Stimulated activated naive CD8-positive, alpha-beta T cell treated with anti-CD3 and anti-CD28 coated beads, Interleukin-15, Interleukin-2, amounts not matched to agents 100 ng/mL and 50 ng/mL, for 24 hours (primary cell): ENCODE data around the gene CHD8.

Experiments used
- H3K27ac Mint-ChIP-seq: one replicate; pipeline ENCODE4 v1.8.0; 2021; ENCODE audit warnings: mild to moderate bottlenecking, mixed read lengths
- H3K27me3 Mint-ChIP-seq: one replicate; pipeline ENCODE4 v1.8.0; 2021; ENCODE audit warnings: mixed read lengths
- H3K36me3 Mint-ChIP-seq: one replicate; pipeline ENCODE4 v1.8.0; 2021; ENCODE audit warnings: low read depth, mixed read lengths
- H3K4me1 Mint-ChIP-seq: one replicate; pipeline ENCODE4 v1.8.0; 2021; ENCODE audit warnings: low read depth, mixed read lengths
- H3K4me3 Mint-ChIP-seq: one replicate; pipeline ENCODE4 v1.8.0; 2021; ENCODE audit warnings: mild to moderate bottlenecking, mixed read lengths
- H3K9me3 Mint-ChIP-seq: one replicate; pipeline ENCODE4 v1.8.0; 2021; ENCODE audit warnings: mixed read lengths

CHD8 gene, protein sequence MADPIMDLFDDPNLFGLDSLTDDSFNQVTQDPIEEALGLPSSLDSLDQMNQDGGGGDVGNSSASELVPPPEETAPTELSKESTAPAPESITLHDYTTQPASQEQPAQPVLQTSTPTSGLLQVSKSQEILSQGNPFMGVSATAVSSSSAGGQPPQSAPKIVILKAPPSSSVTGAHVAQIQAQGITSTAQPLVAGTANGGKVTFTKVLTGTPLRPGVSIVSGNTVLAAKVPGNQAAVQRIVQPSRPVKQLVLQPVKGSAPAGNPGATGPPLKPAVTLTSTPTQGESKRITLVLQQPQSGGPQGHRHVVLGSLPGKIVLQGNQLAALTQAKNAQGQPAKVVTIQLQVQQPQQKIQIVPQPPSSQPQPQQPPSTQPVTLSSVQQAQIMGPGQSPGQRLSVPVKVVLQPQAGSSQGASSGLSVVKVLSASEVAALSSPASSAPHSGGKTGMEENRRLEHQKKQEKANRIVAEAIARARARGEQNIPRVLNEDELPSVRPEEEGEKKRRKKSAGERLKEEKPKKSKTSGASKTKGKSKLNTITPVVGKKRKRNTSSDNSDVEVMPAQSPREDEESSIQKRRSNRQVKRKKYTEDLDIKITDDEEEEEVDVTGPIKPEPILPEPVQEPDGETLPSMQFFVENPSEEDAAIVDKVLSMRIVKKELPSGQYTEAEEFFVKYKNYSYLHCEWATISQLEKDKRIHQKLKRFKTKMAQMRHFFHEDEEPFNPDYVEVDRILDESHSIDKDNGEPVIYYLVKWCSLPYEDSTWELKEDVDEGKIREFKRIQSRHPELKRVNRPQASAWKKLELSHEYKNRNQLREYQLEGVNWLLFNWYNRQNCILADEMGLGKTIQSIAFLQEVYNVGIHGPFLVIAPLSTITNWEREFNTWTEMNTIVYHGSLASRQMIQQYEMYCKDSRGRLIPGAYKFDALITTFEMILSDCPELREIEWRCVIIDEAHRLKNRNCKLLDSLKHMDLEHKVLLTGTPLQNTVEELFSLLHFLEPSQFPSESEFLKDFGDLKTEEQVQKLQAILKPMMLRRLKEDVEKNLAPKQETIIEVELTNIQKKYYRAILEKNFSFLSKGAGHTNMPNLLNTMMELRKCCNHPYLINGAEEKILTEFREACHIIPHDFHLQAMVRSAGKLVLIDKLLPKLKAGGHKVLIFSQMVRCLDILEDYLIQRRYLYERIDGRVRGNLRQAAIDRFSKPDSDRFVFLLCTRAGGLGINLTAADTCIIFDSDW (N-terminal part only)

DNA sequence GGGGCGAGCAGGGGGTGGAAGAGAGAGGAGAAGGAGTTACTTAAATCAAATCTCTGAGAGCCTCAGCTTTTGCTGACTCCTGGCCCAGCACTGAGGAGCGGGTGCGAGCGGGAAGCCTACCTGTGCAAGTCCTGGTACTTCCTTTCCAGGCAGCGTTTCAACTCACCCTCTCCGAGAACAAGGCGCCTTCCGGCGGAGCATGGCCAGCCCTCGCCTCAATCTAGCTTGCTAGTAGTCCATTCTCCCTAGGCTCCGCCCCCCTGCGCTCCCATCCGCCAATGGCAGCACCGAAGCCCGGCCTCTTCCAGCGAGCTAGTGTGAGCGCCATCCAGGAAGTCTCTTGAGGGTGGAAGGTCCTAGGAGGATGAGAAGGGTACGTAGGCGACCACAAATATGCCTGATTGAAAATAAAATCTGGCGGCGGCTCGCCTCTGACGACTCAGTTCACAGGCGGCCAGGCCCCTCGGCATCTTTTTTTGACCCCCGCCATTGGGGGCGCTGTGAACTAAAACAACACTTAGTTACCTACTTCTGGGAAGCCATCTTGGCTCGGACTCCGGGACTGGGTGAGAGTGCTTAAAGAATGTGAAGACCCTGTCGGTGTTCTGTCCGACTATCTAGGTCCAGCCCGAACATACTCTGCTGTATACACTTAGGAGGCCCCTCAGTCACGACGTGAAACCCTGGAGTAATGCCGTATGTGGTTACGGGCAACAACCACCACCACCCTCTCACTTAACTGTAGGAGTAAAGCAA lies at the start of gene CHD8:
TSS of gene CHD8 (minus strand) at position 212 of the 756 bp plus-strand sequence. CDS start 24,480 bp downstream, outside the sequence.
- Mint-ChIP-seq H3K36me3 (peaks cover 39% of the 10 kb centered on the region), H3K27me3 (no peaks in the 10 kb centered on the region), H3K4me3 (peak within 1 kb of the TSS; percentile 95), H3K4me1 (peaks cover 37% of the 10 kb centered on the region), H3K9me3 (no peaks in the 10 kb centered on the region), H3K27ac (peak within 1 kb of the TSS; percentile 98)

DNA sequence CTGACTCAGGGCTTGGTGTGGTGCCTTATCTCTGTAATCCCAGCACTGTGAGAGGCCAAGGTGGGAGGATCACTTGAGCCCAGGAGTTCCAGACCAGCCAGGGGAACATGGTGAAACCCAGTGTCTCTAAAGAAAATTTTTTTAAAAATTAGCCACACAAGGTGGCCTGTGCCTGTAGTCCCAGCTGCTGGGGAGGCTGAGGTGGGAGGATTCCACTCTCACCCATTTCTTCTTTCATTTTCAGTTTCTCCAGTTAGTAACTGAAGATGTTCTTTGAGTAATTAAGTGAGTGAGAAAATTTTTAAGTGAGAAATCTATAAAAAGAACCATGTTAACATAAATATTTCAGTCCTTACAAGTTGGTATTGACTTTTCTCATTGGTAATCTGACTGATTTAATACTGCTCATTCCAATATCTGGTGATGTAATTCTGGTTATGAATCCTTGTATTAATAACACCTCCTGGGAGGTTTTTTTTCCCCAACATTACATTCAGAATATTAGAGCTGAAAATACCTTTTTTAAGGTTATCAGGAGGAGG lies 49.2 kb upstream of the CHD8 start:
- Mint-ChIP-seq H3K4me1 (peaks cover 41% of the 10 kb centered on the region), H3K27ac (peak overlapping the region; percentile 71), H3K9me3 (no peaks in the 10 kb centered on the region), H3K4me3 (no peak overlapping the region), H3K27me3 (no peaks in the 10 kb centered on the region), H3K36me3 (peaks cover 62% of the 10 kb centered on the region)

DNA sequence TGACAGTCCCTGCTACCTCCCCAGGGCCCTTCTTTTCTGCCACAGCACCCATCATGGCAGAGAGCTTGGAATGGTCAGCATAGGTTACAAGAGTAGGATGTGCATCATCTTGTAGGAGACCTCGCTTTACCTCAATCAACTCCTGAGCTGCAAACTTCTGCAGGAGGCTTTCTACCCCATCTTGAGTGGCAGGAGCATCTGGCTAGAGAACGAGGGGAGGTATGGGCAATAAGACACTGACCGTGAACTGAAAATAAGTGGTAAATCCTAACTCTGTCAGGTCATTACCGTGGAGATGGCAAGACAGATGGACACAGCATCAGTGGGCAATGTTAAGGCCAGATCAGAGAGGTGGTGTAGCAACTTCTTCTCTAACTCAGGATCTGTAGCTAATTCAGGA lies 47.5 kb upstream of the CHD8 start:
- no peaks in the 10 kb centered on the region for H3K27me3 Mint-ChIP-seq
- no peak overlapping the region for H3K4me3 Mint-ChIP-seq
- peaks cover 66% of the 10 kb centered on the region for H3K36me3 Mint-ChIP-seq
- peaks cover 36% of the 10 kb centered on the region for H3K4me1 Mint-ChIP-seq
- H3K27ac Mint-ChIP-seq: no peak overlapping the region
- no peaks in the 10 kb centered on the region for H3K9me3 Mint-ChIP-seq

DNA sequence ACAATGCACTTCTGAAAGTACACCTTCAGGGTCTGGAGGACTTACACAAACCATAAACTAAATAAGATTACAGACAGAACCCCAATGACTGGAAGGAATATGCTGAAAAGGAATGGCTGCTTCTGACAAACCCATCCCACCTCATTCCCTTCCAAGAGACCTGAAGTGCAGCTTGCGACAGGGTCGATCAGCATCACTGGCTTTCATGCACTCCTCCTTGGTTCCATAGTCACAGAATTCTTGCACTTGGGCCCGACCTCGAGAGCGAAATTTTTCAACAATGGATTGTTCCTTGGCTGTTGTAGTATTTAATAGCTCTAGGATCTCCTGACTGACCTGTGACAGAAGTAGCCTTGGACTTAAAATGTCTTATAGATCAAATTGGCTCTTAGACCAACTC lies 45.6 kb upstream of the CHD8 start:
- peaks cover 66% of the 10 kb centered on the region for H3K36me3 Mint-ChIP-seq
- no peaks in the 10 kb centered on the region for H3K9me3 Mint-ChIP-seq
- no peak overlapping the region for H3K4me3 Mint-ChIP-seq
- H3K27me3 Mint-ChIP-seq: no peaks in the 10 kb centered on the region
- no peak overlapping the region for H3K27ac Mint-ChIP-seq
- H3K4me1 Mint-ChIP-seq: peaks cover 24% of the 10 kb centered on the region

DNA sequence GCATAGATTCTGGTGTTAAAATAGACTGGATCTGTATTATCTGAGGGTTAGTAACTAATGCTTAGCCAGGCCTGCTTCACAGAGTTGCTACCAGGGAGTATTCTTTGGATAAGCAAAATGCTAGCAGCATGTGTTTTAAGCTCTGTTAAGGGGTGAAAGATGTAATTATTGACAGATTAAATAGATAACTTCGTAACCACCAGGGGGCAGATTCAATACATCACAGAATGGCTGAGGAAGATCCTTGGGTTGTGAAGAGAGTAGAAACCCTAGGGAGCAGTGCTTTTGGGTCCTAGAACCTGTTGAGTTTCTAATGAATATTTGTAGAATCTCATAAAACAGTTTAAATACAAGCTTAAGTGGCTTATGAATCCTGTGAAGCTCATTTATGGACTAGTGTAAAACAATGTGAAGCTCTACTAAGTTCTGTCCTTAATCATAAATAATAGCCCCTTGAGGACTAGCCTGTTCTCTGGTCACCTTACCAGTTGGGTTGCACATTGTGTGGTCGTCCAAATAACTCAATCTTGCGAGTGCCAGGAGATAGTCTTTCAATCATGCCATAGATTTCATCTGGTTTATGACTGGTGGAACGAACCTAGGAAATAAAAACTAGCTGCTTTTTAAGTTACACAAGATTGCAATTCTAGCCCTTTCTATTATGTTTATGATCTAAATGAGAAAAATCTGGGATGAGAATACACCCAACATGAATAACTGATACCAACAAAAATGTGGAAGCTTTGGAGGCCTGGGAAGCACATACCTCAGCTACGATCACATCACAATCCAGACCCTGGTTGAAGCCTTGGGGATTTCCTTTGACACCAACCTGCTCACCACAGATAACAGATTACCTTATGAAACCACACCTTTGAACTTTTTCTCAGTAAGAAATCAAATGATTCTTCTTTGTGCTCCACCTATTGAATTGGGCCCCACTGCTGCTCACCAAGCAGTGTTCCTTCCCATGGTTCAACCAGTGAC lies 42.9 kb upstream of the CHD8 start:
- H3K4me3 Mint-ChIP-seq: no peak overlapping the region
- H3K27ac Mint-ChIP-seq: peak overlapping the region; percentile 24
- peaks cover 12% of the 10 kb centered on the region for H3K4me1 Mint-ChIP-seq
- no peaks in the 10 kb centered on the region for H3K27me3 Mint-ChIP-seq
- H3K9me3 Mint-ChIP-seq: no peaks in the 10 kb centered on the region
- peaks cover 77% of the 10 kb centered on the region for H3K36me3 Mint-ChIP-seq

DNA sequence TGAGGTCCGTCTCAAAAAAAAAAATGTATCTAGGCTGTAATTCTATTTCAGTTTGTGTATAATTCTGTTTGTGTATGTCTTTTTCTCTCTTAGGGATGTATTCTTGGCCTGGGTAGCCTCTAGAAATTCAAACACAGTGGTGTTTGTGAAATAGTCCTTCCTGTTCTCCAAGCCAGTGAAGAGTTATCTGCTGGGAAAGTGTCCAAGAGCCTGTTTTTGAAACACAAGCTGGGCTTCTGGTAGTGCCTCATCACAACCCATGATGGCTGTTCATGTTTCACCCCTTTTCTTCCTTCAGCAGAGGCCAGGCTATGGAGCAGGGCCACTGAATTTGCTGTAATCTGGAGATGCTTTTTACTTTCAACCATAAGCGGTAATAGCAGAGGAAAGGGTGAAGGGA lies 40.5 kb upstream of the CHD8 start:
- Mint-ChIP-seq H3K27ac (peak overlapping the region; percentile 48), H3K4me3 (no peak overlapping the region), H3K27me3 (no peaks in the 10 kb centered on the region), H3K36me3 (peaks cover 70% of the 10 kb centered on the region), H3K4me1 (peaks cover 12% of the 10 kb centered on the region), H3K9me3 (no peaks in the 10 kb centered on the region)

DNA sequence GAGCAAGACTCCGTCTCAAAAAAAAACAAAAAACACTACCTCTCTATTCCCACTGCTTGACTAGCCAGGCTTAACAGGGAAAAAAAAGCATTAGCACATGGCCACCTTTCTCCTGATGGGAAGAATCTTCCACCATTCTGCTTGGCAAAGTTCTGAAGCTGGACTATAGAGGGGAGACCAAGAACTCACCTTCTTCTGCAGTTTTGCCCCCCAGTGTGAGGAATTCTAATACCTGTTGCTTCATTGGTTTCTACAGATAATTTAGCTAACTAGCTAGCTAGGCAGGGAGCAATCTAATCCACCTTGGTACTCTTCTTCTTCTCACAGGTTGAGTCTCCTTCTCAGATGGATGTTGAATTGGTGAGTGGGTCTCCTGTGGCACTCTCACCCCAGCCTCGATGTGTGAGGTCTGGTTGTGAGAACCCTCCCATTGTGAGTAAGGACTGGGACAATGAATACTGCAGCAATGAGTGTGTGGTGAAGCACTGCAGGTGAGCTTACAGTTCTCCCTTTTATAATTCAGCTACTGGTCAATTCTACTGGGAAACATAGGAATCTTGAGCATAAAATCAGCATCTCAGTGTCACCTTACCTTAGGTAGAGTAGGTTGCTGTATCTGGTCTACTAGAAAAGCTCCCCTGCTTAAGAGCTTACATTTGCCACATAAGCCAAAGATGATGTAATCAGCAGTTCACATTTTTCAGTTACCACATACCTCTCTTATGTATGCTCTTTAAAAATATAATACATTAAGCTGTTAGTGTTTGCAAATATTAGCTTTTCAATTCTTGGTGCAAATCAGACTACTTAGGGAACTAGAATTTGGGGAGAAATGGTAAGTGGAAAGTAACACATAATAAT lies 39.2 kb upstream of the CHD8 start:
- Mint-ChIP-seq H3K9me3 (no peaks in the 10 kb centered on the region), H3K27me3 (no peaks in the 10 kb centered on the region), H3K4me3 (no peak overlapping the region), H3K4me1 (peaks cover 12% of the 10 kb centered on the region), H3K36me3 (peaks cover 67% of the 10 kb centered on the region), H3K27ac (no peak overlapping the region)

DNA sequence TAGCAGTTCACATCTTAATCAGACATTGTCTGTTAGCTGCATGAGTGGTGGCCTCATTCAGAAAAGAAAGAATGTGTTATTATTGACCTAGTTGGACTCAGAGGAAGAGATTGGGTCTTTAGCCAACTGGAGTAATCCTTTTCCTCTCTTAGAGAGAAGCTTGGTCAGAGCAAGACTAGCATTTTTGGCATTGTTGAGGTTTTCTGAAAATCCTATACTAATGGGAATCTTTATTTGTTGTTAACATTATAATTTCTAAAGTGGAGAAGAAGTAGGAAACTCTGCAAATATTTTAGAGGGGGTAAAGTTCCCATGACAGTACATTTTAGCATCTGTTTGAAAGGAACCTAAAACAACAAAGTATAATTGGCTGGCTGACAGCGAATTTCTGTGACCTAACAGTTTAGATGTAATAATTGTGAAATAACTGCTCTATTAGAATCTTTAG lies 30.7 kb upstream of the CHD8 start:
- Mint-ChIP-seq H3K9me3 (no peaks in the 10 kb centered on the region), H3K27ac (no peak overlapping the region), H3K27me3 (no peaks in the 10 kb centered on the region), H3K4me3 (no peak overlapping the region), H3K4me1 (peaks cover 7% of the 10 kb centered on the region), H3K36me3 (peaks cover 43% of the 10 kb centered on the region)

DNA sequence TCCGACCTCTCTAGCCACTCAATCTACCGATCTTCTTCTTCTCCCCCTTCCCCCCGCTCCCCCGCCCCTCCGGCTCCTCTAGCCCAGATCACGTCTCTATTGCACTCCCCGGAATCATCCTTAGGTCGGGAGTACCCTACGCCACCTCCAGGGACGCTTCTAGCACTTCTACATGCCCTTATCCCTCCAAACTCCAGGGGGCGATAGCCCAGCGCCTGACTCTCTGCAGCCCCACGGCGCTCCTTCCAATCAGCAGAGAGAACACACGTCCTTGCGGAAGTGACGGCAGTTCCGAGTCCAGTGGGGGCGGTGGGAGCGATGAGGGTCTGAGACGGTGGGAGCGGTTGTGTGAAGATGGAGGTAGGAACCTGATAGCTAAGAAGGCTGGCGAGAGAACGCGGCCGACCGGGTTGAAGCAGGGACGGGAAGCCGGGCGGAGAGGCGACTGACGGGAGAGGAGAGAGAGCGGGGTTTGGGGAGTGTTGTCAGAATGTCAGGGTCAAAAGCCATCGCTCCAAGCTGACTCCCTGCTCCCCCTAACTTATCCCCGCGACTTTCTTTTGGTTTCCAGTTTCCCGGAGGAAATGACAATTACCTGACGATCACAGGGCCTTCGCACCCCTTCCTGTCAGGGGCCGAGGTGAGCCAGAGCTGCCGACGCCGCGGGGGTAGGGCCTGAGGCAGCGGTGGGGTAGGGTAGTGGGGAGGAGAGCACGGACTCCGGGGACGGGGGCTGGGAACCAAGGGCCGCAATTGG lies 21.2 kb upstream of the CHD8 start, which contains the start of the genes RAB2B and TOX4:
TSS of gene RAB2B (minus strand) at position 35 of the 757 bp plus-strand sequence. CDS start 87 bp downstream, outside the sequence.
TSS of gene TOX4 (plus strand) at position 271 of the 757 bp plus-strand sequence. CDS start at position 355, 84 bp downstream.
- peaks cover 37% of the 10 kb centered on the region for H3K4me1 Mint-ChIP-seq
- peak within 1 kb of the TSS; percentile 100 for H3K4me3 Mint-ChIP-seq
- H3K27me3 Mint-ChIP-seq: no peaks in the 10 kb centered on the region
- H3K36me3 Mint-ChIP-seq: peaks cover 40% of the 10 kb centered on the region
- H3K27ac Mint-ChIP-seq: peak within 1 kb of the TSS; percentile 100
- no peaks in the 10 kb centered on the region for H3K9me3 Mint-ChIP-seq

DNA sequence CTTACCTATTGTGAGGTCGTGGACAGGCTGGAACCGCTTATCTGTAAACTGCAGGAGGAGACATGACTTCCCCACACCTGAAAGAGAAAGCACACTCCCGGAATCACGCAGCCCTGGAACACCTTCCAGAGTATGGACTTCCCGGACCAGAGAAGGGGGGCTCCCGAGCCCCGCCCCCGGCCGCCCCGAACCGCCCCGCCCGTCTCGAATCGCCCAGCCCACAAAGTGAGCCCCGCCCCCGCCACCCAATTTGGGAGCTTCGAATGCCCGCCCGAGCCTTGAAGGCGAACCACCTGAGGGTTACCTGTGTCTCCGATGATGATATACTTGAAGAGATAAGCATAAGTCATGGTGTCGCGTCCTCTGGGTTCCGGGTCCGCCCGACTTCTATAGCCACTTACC lies 20.6 kb upstream of the CHD8 start:
- Mint-ChIP-seq H3K36me3 (peaks cover 42% of the 10 kb centered on the region), H3K4me3 (peak overlapping the region; percentile 100), H3K4me1 (peaks cover 35% of the 10 kb centered on the region), H3K27me3 (no peaks in the 10 kb centered on the region), H3K9me3 (no peaks in the 10 kb centered on the region), H3K27ac (peak overlapping the region; percentile 100)

DNA sequence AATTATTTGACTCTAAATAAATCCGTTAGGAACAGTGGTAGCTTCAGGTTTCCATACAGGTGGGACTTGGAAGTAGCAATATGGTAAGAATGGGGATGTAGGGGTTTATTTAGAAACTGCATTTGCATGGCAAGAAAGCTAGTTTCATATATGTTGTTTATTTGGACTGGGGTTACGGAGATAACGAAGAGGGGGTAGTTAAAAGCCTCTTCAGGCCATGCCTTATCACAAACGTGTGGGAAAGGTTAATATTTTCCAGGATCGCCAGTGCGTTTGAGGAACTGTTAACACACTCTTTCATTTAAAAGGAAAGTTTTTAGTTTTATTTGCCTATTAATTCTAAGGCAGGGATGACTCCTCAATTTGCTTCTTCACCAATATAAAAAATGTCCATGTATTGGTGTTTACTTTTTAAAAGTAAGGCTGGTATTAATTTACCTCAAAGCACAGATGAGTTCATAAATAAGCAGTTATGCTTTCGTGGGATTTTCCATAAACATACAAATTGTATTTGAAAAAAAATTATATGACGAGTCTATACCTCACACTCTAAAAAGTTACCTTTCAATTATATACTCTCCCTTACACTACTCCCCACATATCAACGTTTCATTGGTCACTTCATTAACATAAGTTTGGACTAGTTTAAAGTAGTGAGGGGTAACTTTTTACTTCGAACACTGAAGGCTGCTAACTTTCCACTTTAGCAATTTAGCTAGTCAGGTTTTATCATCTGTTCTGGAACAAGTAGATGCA lies 20.0 kb upstream of the CHD8 start:
- peak overlapping the region; percentile 100 for H3K27ac Mint-ChIP-seq
- H3K4me3 Mint-ChIP-seq: peak overlapping the region; percentile 100
- H3K36me3 Mint-ChIP-seq: peaks cover 37% of the 10 kb centered on the region
- peaks cover 33% of the 10 kb centered on the region for H3K4me1 Mint-ChIP-seq
- no peaks in the 10 kb centered on the region for H3K27me3 Mint-ChIP-seq
- no peaks in the 10 kb centered on the region for H3K9me3 Mint-ChIP-seq
